GM12878 (cell line): Measurements from ENCODE around the gene RASL12. TPM values are rescaled to one million over a fixed set of nuclear protein-coding genes. Genes with fewer than 3 reads are reported as not detected.

Experiments used
- ATAC-seq: fragments of 200-7000 bp; cut with Tn5 transposase; 3 replicates; pipeline ENCODE4 v1.9.1; 2020; ENCODE audit warnings: mild to moderate bottlenecking, moderate library complexity
- BruUV-seq: library from RNA; stranded (reverse); fragments of 400-500 nt; replicated peaks from 2 replicates; lab custom pipeline; 2021; lab: Mats Ljungman, UMichigan
- CTCF ChIA-PET: fragments of 300-600 bp; sonication (Branson Sonifier 250); formaldehyde crosslinking; extraction: SDS; loops from one replicate; lab custom pipeline; 2021; ENCODE audit warnings: inconsistent platforms; lab: Yijun Ruan, JAX
- POLR2A ChIA-PET: fragments of 350-600 bp; formaldehyde crosslinking; extraction: SDS; loops from one replicate; lab custom pipeline; 2021; ENCODE audit warnings: inconsistent platforms; lab: Charles Lee
- RAD21 ChIA-PET: fragments of 300-600 bp; sonication (Branson Sonifier 250); formaldehyde crosslinking; loops from one replicate; lab custom pipeline; 2023; ENCODE audit warnings: antibody characterized with exemption; ENCODE audit not compliant: unreplicated experiment; lab: Charles Lee
- SMC1A ChIA-PET: fragments of 300-600 bp; sonication (Branson Sonifier 250); formaldehyde crosslinking; loops from one replicate; lab custom pipeline; 2023; ENCODE audit not compliant: unreplicated experiment, uncharacterized antibody; lab: Charles Lee
- DNase-seq: peaks from one replicate; pipeline ENCODE4 v3.0.0-alpha.2; 2011; ENCODE audit warnings: low read depth, low spot score
- FAIRE-seq: peaks from 3 replicates; lab custom pipeline; 2011; peaks lifted over from hg19 to GRCh38; lab: Jason Lieb, UNC
- H2AFZ ChIP-seq: 2 replicates; pipeline ENCODE4 v1.6.0; 2011; ENCODE audit warnings: low read depth, low read length, control low read depth; ENCODE audit not compliant: control insufficient read depth
- H3K27ac ChIP-seq: 2 replicates; pipeline ENCODE4 v1.5.1; 2011; ENCODE audit warnings: control low read depth; ENCODE audit not compliant: control insufficient read depth, insufficient read depth
- H3K27me3 ChIP-seq, 2 experiments: replicated peaks in 1 of 2; 2 replicates each; pipeline versions ENCODE4 v1.6.0 to v1.6.1; 2011; ENCODE audit warnings: low read length in 1 of 2; ENCODE audit not compliant: control insufficient read depth in 2 of 2, insufficient read depth in 2 of 2
- H3K36me3 ChIP-seq, 2 experiments: 2 replicates each; pipeline ENCODE4 v1.5.1; 2011; ENCODE audit warnings: low read length in 1 of 2; ENCODE audit not compliant: control insufficient read depth in 2 of 2, insufficient read depth in 2 of 2
- H3K4me1 ChIP-seq: 2 replicates; pipeline ENCODE4 v1.6.1; 2011; ENCODE audit warnings: mild to moderate bottlenecking, low read length, moderate library complexity, mixed read lengths; ENCODE audit not compliant: control insufficient read depth, insufficient read depth
- H3K4me2 ChIP-seq: 2 replicates; pipeline ENCODE4 v1.6.0; 2011; ENCODE audit warnings: control low read depth; ENCODE audit not compliant: control insufficient read depth, insufficient read depth
- H3K4me3 ChIP-seq: fragments of 200-600 bp; sonication (generic); 2 replicates; pipeline ENCODE4 v1.5.1; 2016
- H3K79me2 ChIP-seq: 2 replicates; pipeline ENCODE4 v1.6.0; 2011; ENCODE audit warnings: low read length; ENCODE audit not compliant: control insufficient read depth, insufficient read depth
- H3K9ac ChIP-seq: 2 replicates; pipeline ENCODE4 v1.8.0; 2011; ENCODE audit warnings: low read length, control low read depth, mixed read lengths; ENCODE audit not compliant: control insufficient read depth, insufficient read depth
- H3K9me3 ChIP-seq: replicated peaks from 3 replicates; pipeline ENCODE4 v1.5.1; 2011; ENCODE audit warnings: mild to moderate bottlenecking, low read length; ENCODE audit not compliant: control insufficient read depth, insufficient read depth
- H4K20me1 ChIP-seq: 2 replicates; pipeline ENCODE4 v1.6.0; 2011; ENCODE audit not compliant: control insufficient read depth, insufficient read depth
- BACH1 ChIP-seq: fragments of 450-650 bp; IDR thresholded peaks from 2 replicates; pipeline ENCODE4 v1.6.1; 2017; ENCODE audit warnings: mild to moderate bottlenecking, borderline replicate concordance
- E2F4 ChIP-seq: IDR thresholded peaks from 2 replicates; pipeline ENCODE4 v1.6.1; 2012; ENCODE audit warnings: low read depth, low read length, improper control_type of control experiment
- HSF1 ChIP-seq: fragments of 150-350 bp; IDR thresholded peaks from 2 replicates; pipeline ENCODE4 v1.6.1; 2014; ENCODE audit warnings: mild to moderate bottlenecking, low read depth, low read length
- IKZF1 ChIP-seq: fragments of 450-650 bp; conservative IDR thresholded peaks from 2 replicates; pipeline ENCODE4 v1.6.1; 2017; ENCODE audit warnings: antibody characterized with exemption, mild to moderate bottlenecking
- MEF2B ChIP-seq: fragments of 450-650 bp; IDR thresholded peaks from 2 replicates; pipeline ENCODE4 v1.6.1; 2018; ENCODE audit warnings: mild to moderate bottlenecking, moderate library complexity; ENCODE audit not compliant: partially characterized antibody, poor library complexity, severe bottlenecking
- MTA3 ChIP-seq: IDR thresholded peaks from 2 replicates; pipeline ENCODE4 v1.6.1; 2012; ENCODE audit warnings: low read length, inconsistent platforms, borderline replicate concordance
- NFYB ChIP-seq: IDR thresholded peaks from 2 replicates; pipeline ENCODE4 v1.6.1; 2011; ENCODE audit warnings: low read depth, mild to moderate bottlenecking, low read length, improper control_type of control experiment, moderate library complexity; ENCODE audit not compliant: insufficient read depth
- NR2F1 ChIP-seq: fragments of 450-650 bp; conservative IDR thresholded peaks from 2 replicates; pipeline ENCODE4 v1.6.1; 2017; ENCODE audit warnings: mild to moderate bottlenecking
- NRF1 ChIP-seq: conservative IDR thresholded peaks from 2 replicates; pipeline ENCODE4 v1.6.1; 2011; ENCODE audit warnings: mild to moderate bottlenecking, low read depth, low read length, improper control_type of control experiment
- RFX5 ChIP-seq: IDR thresholded peaks from 2 replicates; pipeline ENCODE4 v1.6.1; 2011; ENCODE audit warnings: low read depth, low read length, improper control_type of control experiment
- WRNIP1 ChIP-seq: IDR thresholded peaks from 2 replicates; pipeline ENCODE4 v1.6.1; 2011; ENCODE audit warnings: low read depth, low read length, improper control_type of control experiment, borderline replicate concordance
- YBX1 ChIP-seq: fragments of 450-650 bp; IDR thresholded peaks from 2 replicates; pipeline ENCODE4 v1.6.1; 2016; ENCODE audit warnings: antibody characterized with exemption
- ZNF217 ChIP-seq: fragments of 450-650 bp; IDR thresholded peaks from 2 replicates; pipeline ENCODE4 v1.6.1; 2017; ENCODE audit warnings: antibody characterized with exemption, mild to moderate bottlenecking
- ZNF24 ChIP-seq: fragments of 450-650 bp; IDR thresholded peaks from 2 replicates; pipeline ENCODE4 v1.6.1; 2017; ENCODE audit warnings: antibody characterized with exemption, mild to moderate bottlenecking
- ZNF274 ChIP-seq: IDR thresholded peaks from one replicate; pipeline ENCODE4 v1.8.0; 2011; ENCODE audit not compliant: insufficient read length, insufficient read depth
- WGBS: methylation state at CpG from one replicate; pipeline ENCODE4 v1.1.6; 2016; ENCODE audit warnings: low lambda C conversion rate; ENCODE audit not compliant: insufficient replicate concordance, insufficient coverage; ENCODE audit errors: missing lambda C conversion rate; 5-methylcytosine and 5-hydroxymethylcytosine counted together
- in situ Hi-C: fragments of 300-500 bp; cut with MboI; formaldehyde crosslinking; loops from 9 replicates; pipeline ENCODE4 v1.14.3; 2018; ENCODE audit warnings: mixed read lengths
- intact Hi-C: fragments of 100-400 bp; cut with micrococcal nuclease; formaldehyde crosslinking; loops from one replicate; pipeline ENCODE4 v1.14.2; 2022; ENCODE audit not compliant: unreplicated experiment
- polyA plus RNA-seq, 11 experiments: library from polyadenylated mRNA; depleted of rRNA in 4 of 11; unstranded in 6 of 11; stranded (reverse) in 5 of 11; fragments of >200 nt; fragmentation: Nextera tagmentation in 4 of 11; fragmentation: Illumina TruSeq in 1 of 11; extraction: Ambion mirVana in 4 of 11; extraction: Trizol in 1 of 11; gene quantifications; 1 replicate in 1 of 11; 2 replicates in 10 of 11; pipeline versions ENCODE4 v1.2.1 to v1.2.3, GENCODE V29; 2011 to 2016; ENCODE audit warnings: inconsistent platforms in 2 of 11, missing spikeins in 2 of 11, low read depth in 1 of 11
- total RNA-seq, 4 experiments: library from RNA; depleted of rRNA in 3 of 4; stranded (reverse); fragments of >200 nt in 3 of 4; fragmentation: Illumina TruSeq in 1 of 4; extraction: Trizol in 1 of 4; gene quantifications; 2 replicates each; pipeline versions ENCODE4 v1.2.1 to v1.2.3, GENCODE V29; 2013 to 2021
- TF ChIP-seq, protein P1 (sequence below), 3 experiments: IDR thresholded peaks in 2 of 3; conservative IDR thresholded peaks in 1 of 3; 2 replicates each; pipeline ENCODE4 v1.5.1; 2011; ENCODE audit warnings: low read depth in 3 of 3, low read length in 3 of 3, mild to moderate bottlenecking in 3 of 3, control low read depth in 2 of 3, moderate library complexity in 2 of 3, inconsistent platforms in 1 of 3, mixed read lengths in 1 of 3; ENCODE audit not compliant: control insufficient read depth in 2 of 3, insufficient read depth in 1 of 3; ENCODE audit errors: extremely low read depth in 1 of 3
- TF ChIP-seq, protein P2 (sequence below): IDR thresholded peaks from 2 replicates; pipeline ENCODE4 v1.6.1; 2011; ENCODE audit warnings: low read depth, mild to moderate bottlenecking, low read length, moderate library complexity, borderline replicate concordance; ENCODE audit errors: extremely low read depth

The RASL12 gene
- total and polyA plus RNA-seq, 10 of the 15 experiments (the other 5 are each of a cell fraction or from before 2014, with no cell fraction given), result 0.06 to 0.10 TPM; not detected in 8

- H3K4me2 ChIP-seq, result no peak within 1 kb of the TSS
- 66% methylated on average over 7 of the region's 7 CpGs for WGBS
- H4K20me1 ChIP-seq, result no peaks in the 10 kb centered on the region
- intact Hi-C loops, result no loop called here
- no peak for ATAC-seq
- RAD21 ChIA-PET, result interaction anchor here (0.7 to 3.3 kb wide), 2 partner anchors 11 to 90 kb away, joined by 4 to 20 read pairs; no protein-coding TSS in a partner anchor
- H3K4me3 ChIP-seq, result no peak within 1 kb of the TSS
- H2AFZ ChIP-seq, result no peak within 1 kb of the TSS
- H3K27ac ChIP-seq, result no peak within 1 kb of the TSS
- DNase-seq, result no peak
- H3K27me3 ChIP-seq, result no peaks in the 10 kb centered on the region
- POLR2A ChIA-PET, result interaction anchor here (0.7 to 2.5 kb wide), 2 partner anchors 11 to 255 kb away, joined by 3 to 6 read pairs; no protein-coding TSS in a partner anchor
- no peaks in the 10 kb centered on the region for H3K9me3 ChIP-seq
- no peaks in the 10 kb centered on the region for H3K36me3 ChIP-seq
- FAIRE-seq, result no peak
- BruUV-seq, result no TSS peak
- SMC1A ChIA-PET, result interaction anchor here (4.9 kb wide), 1 partner anchor 11 kb away, joined by 28 read pairs; no protein-coding TSS in a partner anchor
- H3K9ac ChIP-seq, result no peak within 1 kb of the TSS
- no peaks in the 10 kb centered on the region for H3K79me2 ChIP-seq
- in situ Hi-C loops, result loop anchor here (5.0 kb wide), 1 partner anchor 252 kb away; the partner anchor contains the start of gene RNU5A-1
- H3K4me1 ChIP-seq, result peaks cover 5% of the 10 kb centered on the region
- CTCF ChIA-PET, result interaction anchor here (0.9 to 3.5 kb wide), 2 partner anchors 9 to 11 kb away, joined by 3 to 22 read pairs; no protein-coding TSS in a partner anchor
- no peak for TF ChIP-seq YBX1
- TF ChIP-seq HSF1, result no peak
- TF ChIP-seq RFX5, result no peak
- TF ChIP-seq, protein P1, sequence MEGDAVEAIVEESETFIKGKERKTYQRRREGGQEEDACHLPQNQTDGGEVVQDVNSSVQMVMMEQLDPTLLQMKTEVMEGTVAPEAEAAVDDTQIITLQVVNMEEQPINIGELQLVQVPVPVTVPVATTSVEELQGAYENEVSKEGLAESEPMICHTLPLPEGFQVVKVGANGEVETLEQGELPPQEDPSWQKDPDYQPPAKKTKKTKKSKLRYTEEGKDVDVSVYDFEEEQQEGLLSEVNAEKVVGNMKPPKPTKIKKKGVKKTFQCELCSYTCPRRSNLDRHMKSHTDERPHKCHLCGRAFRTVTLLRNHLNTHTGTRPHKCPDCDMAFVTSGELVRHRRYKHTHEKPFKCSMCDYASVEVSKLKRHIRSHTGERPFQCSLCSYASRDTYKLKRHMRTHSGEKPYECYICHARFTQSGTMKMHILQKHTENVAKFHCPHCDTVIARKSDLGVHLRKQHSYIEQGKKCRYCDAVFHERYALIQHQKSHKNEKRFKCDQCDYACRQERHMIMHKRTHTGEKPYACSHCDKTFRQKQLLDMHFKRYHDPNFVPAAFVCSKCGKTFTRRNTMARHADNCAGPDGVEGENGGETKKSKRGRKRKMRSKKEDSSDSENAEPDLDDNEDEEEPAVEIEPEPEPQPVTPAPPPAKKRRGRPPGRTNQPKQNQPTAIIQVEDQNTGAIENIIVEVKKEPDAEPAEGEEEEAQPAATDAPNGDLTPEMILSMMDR (IDR thresholded peaks at IDR 0.05 in 2 of 3, conservative IDR thresholded peaks at IDR 0.05 in 1 of 3; ENCODE audit: control insufficient read depth in 2 of 3, extremely low read depth in 1 of 3, insufficient read depth in 1 of 3, low read depth in 3 of 3, low read length in 3 of 3), result no peak
- no peak for TF ChIP-seq IKZF1
- TF ChIP-seq ZNF24, result no peak
- no peak for TF ChIP-seq NR2F1
- no peak for TF ChIP-seq NFYB
- no peak for TF ChIP-seq MEF2B
- TF ChIP-seq WRNIP1, result no peak
- TF ChIP-seq ZNF217, result no peak
- TF ChIP-seq, protein P2, sequence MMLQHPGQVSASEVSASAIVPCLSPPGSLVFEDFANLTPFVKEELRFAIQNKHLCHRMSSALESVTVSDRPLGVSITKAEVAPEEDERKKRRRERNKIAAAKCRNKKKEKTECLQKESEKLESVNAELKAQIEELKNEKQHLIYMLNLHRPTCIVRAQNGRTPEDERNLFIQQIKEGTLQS, result no peak
- TF ChIP-seq NRF1, result no peak
- TF ChIP-seq E2F4, result no peak
- TF ChIP-seq BACH1, result no peak
- TF ChIP-seq ZNF274, result no peak
- TF ChIP-seq MTA3, result no peak
Measured at GRCh38 chr15:65044724-65045481, 22.9 kb downstream of the RASL12 start, which contains the start of gene SLC51B. SLC51B (plus strand) TSS chr15:65045387; CDS start chr15:65050005, 4,618 bp downstream.
